GM23248 (cell line): Measurements from ENCODE around the gene HOXB6. TPM values are rescaled to one million over a fixed set of nuclear protein-coding genes. Genes with fewer than 3 reads are reported as not detected.
A peak's percentile ranks its signal among the peaks of the same experiment; 100 is the strongest.

Experiments used
- DNase-seq: peaks from one replicate; pipeline ENCODE4 v3.0.0-alpha.2; 2015
- H2AFZ ChIP-seq: fragments of 200-600 bp; sonication (generic); 2 replicates; pipeline ENCODE4 v1.6.1; 2016; ENCODE audit warnings: antibody characterized with exemption
- H3F3A ChIP-seq: fragments of 200-600 bp; sonication (generic); 2 replicates; pipeline ENCODE4 v1.6.1; 2016; ENCODE audit warnings: mild to moderate bottlenecking, antibody characterized with exemption, mixed run types; ENCODE audit not compliant: insufficient read depth
- H3K27ac ChIP-seq: fragments of 200-600 bp; sonication (generic); 2 replicates; pipeline ENCODE4 v1.5.1; 2016; ENCODE audit warnings: mild to moderate bottlenecking
- H3K27me3 ChIP-seq: fragments of 200-600 bp; sonication (generic); replicated peaks from 2 replicates; pipeline ENCODE4 v1.6.1; 2016; ENCODE audit warnings: mild to moderate bottlenecking; ENCODE audit not compliant: insufficient read depth
- H3K36me3 ChIP-seq: fragments of 200-600 bp; sonication (generic); 2 replicates; pipeline ENCODE4 v1.6.1; 2016; ENCODE audit warnings: low read depth, mild to moderate bottlenecking
- H3K4me1 ChIP-seq: fragments of 200-600 bp; sonication (generic); 2 replicates; pipeline ENCODE4 v1.6.1; 2016; ENCODE audit warnings: mild to moderate bottlenecking; ENCODE audit not compliant: insufficient read depth
- H3K4me2 ChIP-seq: fragments of 200-600 bp; sonication (generic); one replicate; pipeline ENCODE4 v1.6.1; 2016; ENCODE audit warnings: mild to moderate bottlenecking; ENCODE audit not compliant: unreplicated experiment
- H3K4me3 ChIP-seq: fragments of 200-600 bp; sonication (generic); 2 replicates; pipeline ENCODE4 v1.5.1; 2016; ENCODE audit warnings: mild to moderate bottlenecking
- H3K79me2 ChIP-seq: fragments of 200-600 bp; sonication (generic); 2 replicates; pipeline ENCODE4 v1.6.1; 2016; ENCODE audit warnings: mild to moderate bottlenecking; ENCODE audit not compliant: insufficient read depth
- H3K9ac ChIP-seq: fragments of 200-600 bp; sonication (generic); 2 replicates; pipeline ENCODE4 v1.6.1; 2016; ENCODE audit warnings: mild to moderate bottlenecking
- H3K9me2 ChIP-seq: fragments of 200-600 bp; sonication (generic); 2 replicates; pipeline ENCODE4 v1.6.1; 2016; ENCODE audit warnings: mixed run types, mild to moderate bottlenecking, moderate library complexity; ENCODE audit not compliant: insufficient read depth
- H3K9me3 ChIP-seq: fragments of 200-600 bp; sonication (generic); one replicate; pipeline ENCODE4 v1.6.1; 2017; ENCODE audit warnings: low read depth
- H4K20me1 ChIP-seq: fragments of 200-600 bp; sonication (generic); 2 replicates; pipeline ENCODE4 v1.6.0; 2016; ENCODE audit not compliant: insufficient read depth
- EZH2 ChIP-seq: fragments of 200-600 bp; sonication (generic); IDR thresholded peaks from 2 replicates; pipeline ENCODE4 v1.6.1; 2018; ENCODE audit warnings: antibody characterized with exemption, mild to moderate bottlenecking; ENCODE audit not compliant: insufficient read depth, poor library complexity, severe bottlenecking
- EZH2phosphoT487 ChIP-seq: fragments of 200-600 bp; sonication (generic); IDR thresholded peaks from 2 replicates; pipeline ENCODE4 v1.6.1; 2018; ENCODE audit warnings: antibody characterized with exemption, moderate library complexity, mild to moderate bottlenecking, low read depth; ENCODE audit not compliant: insufficient read depth
- WGBS, 2 experiments: methylation state at CpG; one replicate each; pipeline ENCODE4 v1.1.6; 2015 to 2017; ENCODE audit warnings: low lambda C conversion rate in 2 of 2, low coverage in 1 of 2; ENCODE audit errors: missing lambda C conversion rate in 2 of 2; 5-methylcytosine and 5-hydroxymethylcytosine counted together
- in situ Hi-C: fragments of 300-500 bp; cut with MboI; formaldehyde crosslinking; loops from 2 replicates; pipeline ENCODE4 v1.15.0; 2020
- polyA plus RNA-seq: library from polyadenylated mRNA; unstranded; fragments of >200 nt; fragmentation: Nextera tagmentation; extraction: Ambion mirVana; gene quantifications from 2 replicates; pipeline ENCODE4 v1.2.1, GENCODE V29; 2016
- total RNA-seq: library from RNA; depleted of rRNA; stranded (reverse); fragments of >200 nt; shearing (Covaris generic); gene quantifications from 2 replicates; pipeline ENCODE4 v1.2.3, GENCODE V29; 2014

Gene HOXB6
- total and polyA plus RNA-seq, 2 experiments from 2014 or later, result 6.2 to 7.5 TPM

GRCh38 chr17:48556576-48557401, 48.0 kb downstream of the HOXB6 start:
- Histone ChIP-seq H3K9me2 (no peaks in the 10 kb centered on the region), H3K27ac (peak overlapping the region; percentile 33), H3K4me1 (peaks cover 22% of the 10 kb centered on the region), H3F3A (peaks cover 17% of the 10 kb centered on the region), H3K27me3 (no peaks in the 10 kb centered on the region), H3K36me3 (no peaks in the 10 kb centered on the region), H3K4me2 (peak overlapping the region; percentile 71), H2AFZ (peak overlapping the region; percentile 46), H3K9me3 (no peaks in the 10 kb centered on the region), H4K20me1 (no peaks in the 10 kb centered on the region), H3K9ac (peak overlapping the region; percentile 41), H3K79me2 (peaks cover 63% of the 10 kb centered on the region), H3K4me3 (peak overlapping the region; percentile 45)
- WGBS, 2 experiments, result 24 to 26% methylated on average over 7 of the region's 7 CpGs
- TF ChIP-seq EZH2phosphoT487 (no peak), EZH2 (no peak)
- in situ Hi-C loops, result no loop called here
- DNase-seq, result peak; percentile 42

- H3F3A ChIP-seq, result peaks cover 17% of the 10 kb centered on the region
- H3K9ac ChIP-seq, result peak overlapping the region; percentile 41
- 58 to 69% methylated on average over 5 of the region's 5 CpGs for WGBS, 2 experiments
- H3K4me2 ChIP-seq, result peak overlapping the region; percentile 71
- no peak for TF ChIP-seq EZH2phosphoT487
- TF ChIP-seq EZH2, result no peak
- H2AFZ ChIP-seq, result peak overlapping the region; percentile 46; the same call in 1 of the 2 replicates
- H3K9me2 ChIP-seq, result no peaks in the 10 kb centered on the region
- no peak for DNase-seq
- in situ Hi-C loops, result no loop called here
- H3K27ac ChIP-seq, result peak overlapping the region; percentile 33
- no peaks in the 10 kb centered on the region for H3K36me3 ChIP-seq
- H3K4me1 ChIP-seq, result peaks cover 22% of the 10 kb centered on the region
- no peaks in the 10 kb centered on the region for H3K27me3 ChIP-seq
- H4K20me1 ChIP-seq, result no peaks in the 10 kb centered on the region
- no peaks in the 10 kb centered on the region for H3K9me3 ChIP-seq
- 0 out of 2 replicates have a peak overlapping the region, but pooled peaks have one; percentile 45 for H3K4me3 ChIP-seq
- peaks cover 58% of the 10 kb centered on the region for H3K79me2 ChIP-seq
Measured at GRCh38 chr17:48556229-48556575, 48.6 kb downstream of the HOXB6 start.

- Histone ChIP-seq H3K27ac (peak overlapping the region; percentile 39; the same call in 1 of the 2 replicates), H4K20me1 (no peaks in the 10 kb centered on the region), H3K4me3 (peak overlapping the region; percentile 46), H3K36me3 (no peaks in the 10 kb centered on the region), H3K9me3 (no peaks in the 10 kb centered on the region), H3K27me3 (no peaks in the 10 kb centered on the region), H2AFZ (peak overlapping the region; percentile 59), H3K79me2 (peaks cover 53% of the 10 kb centered on the region), H3K9ac (peak overlapping the region; percentile 70), H3F3A (peaks cover 17% of the 10 kb centered on the region), H3K9me2 (no peaks in the 10 kb centered on the region), H3K4me2 (peak overlapping the region; percentile 68), H3K4me1 (peaks cover 22% of the 10 kb centered on the region)
- WGBS, 2 experiments, result 20 to 21% methylated on average over 10 to 36 of the region's 36 CpGs
- no peak for TF ChIP-seq EZH2
- TF ChIP-seq EZH2phosphoT487, result no peak
- DNase-seq, result peak; percentile 77
- in situ Hi-C loops, result no loop called here
Measured at GRCh38 chr17:48555258-48556228, 49.2 kb downstream of the HOXB6 start.

- Histone ChIP-seq H4K20me1 (no peaks in the 10 kb centered on the region), H2AFZ (peak overlapping the region; percentile 59), H3K4me1 (peaks cover 22% of the 10 kb centered on the region), H3K36me3 (no peaks in the 10 kb centered on the region; the same call in 1 of the 2 replicates), H3K27ac (peak overlapping the region; percentile 39; the same call in 1 of the 2 replicates), H3K9me2 (no peaks in the 10 kb centered on the region), H3K79me2 (peaks cover 46% of the 10 kb centered on the region), H3K27me3 (no peaks in the 10 kb centered on the region), H3K9me3 (no peaks in the 10 kb centered on the region), H3K4me3 (peak overlapping the region; percentile 46), H3F3A (peaks cover 17% of the 10 kb centered on the region), H3K9ac (peak overlapping the region; percentile 70), H3K4me2 (peak overlapping the region; percentile 68)
- WGBS, 2 experiments, result 78 to 84% methylated on average over 40 to 44 of the region's 44 CpGs
- in situ Hi-C loops, result no loop called here
- no peak for DNase-seq
- TF ChIP-seq EZH2phosphoT487 (no peak), EZH2 (no peak)
Measured at GRCh38 chr17:48554412-48555257, 50.2 kb downstream of the HOXB6 start.
